CD14-positive monocyte (primary cell): ENCODE results near the gene ZNF487. TPM values are rescaled to one million over a fixed set of nuclear protein-coding genes. Genes with fewer than 3 reads are reported as not detected.

ENCODE experiments used
- DNase-seq, 3 donors: peaks; one replicate each; pipeline ENCODE4 v3.0.0-alpha.2; 2011 to 2022
- H2AFZ ChIP-seq: 2 replicates; pipeline ENCODE4 v1.6.0; 2012; ENCODE audit warnings: mild to moderate bottlenecking, low read depth, low read length, inconsistent platforms; ENCODE audit not compliant: insufficient read depth, poor library complexity, severe bottlenecking
- H3K27ac ChIP-seq, 2 donors: 1 replicate in 1 of 2; 2 replicates in 1 of 2; pipeline ENCODE4 v1.5.1; 2012 to 2013; ENCODE audit warnings: low read length in 2 of 2, control low read depth in 1 of 2, inconsistent platforms in 1 of 2, low read depth in 1 of 2, mild to moderate bottlenecking in 1 of 2
- H3K27me3 ChIP-seq, 2 donors: one replicate each; pipeline versions ENCODE4 v1.6.0 to v1.6.1; 2011 to 2013; ENCODE audit warnings: low read length in 2 of 2; ENCODE audit not compliant: control insufficient read depth in 2 of 2, insufficient read depth in 2 of 2
- H3K36me3 ChIP-seq, 2 donors: replicated peaks in 1 of 2; 1 replicate in 1 of 2; 2 replicates in 1 of 2; pipeline versions ENCODE4 v1.5.1 to v1.6.1; 2012 to 2013; ENCODE audit warnings: low read length in 2 of 2, control low read depth in 1 of 2, inconsistent platforms in 1 of 2, mild to moderate bottlenecking in 1 of 2; ENCODE audit not compliant: insufficient read depth in 2 of 2, control insufficient read depth in 1 of 2
- H3K4me1 ChIP-seq, 2 donors: 1 replicate in 1 of 2; 2 replicates in 1 of 2; pipeline versions ENCODE4 v1.5.1 to v1.6.1; 2012 to 2013; ENCODE audit warnings: low read length in 2 of 2, control low read depth in 1 of 2, inconsistent platforms in 1 of 2, mild to moderate bottlenecking in 1 of 2, moderate library complexity in 1 of 2; ENCODE audit not compliant: insufficient read depth in 2 of 2, control insufficient read depth in 1 of 2
- H3K4me2 ChIP-seq: replicated peaks from 2 replicates; pipeline ENCODE3; 2012; ENCODE audit warnings: low read length, moderate library complexity, mild to moderate bottlenecking; ENCODE audit not compliant: poor library complexity, severe bottlenecking; ENCODE audit errors: extremely low read depth
- H3K4me3 ChIP-seq, 3 experiments: fragments of 200-600 bp in 1 of 3; sonication (generic) in 1 of 3; replicated peaks in 1 of 3; 1 replicate in 2 of 3; 2 replicates in 1 of 3; pipeline ENCODE4 v1.5.1; 2011 to 2013; ENCODE audit warnings: low read length in 3 of 3, mild to moderate bottlenecking in 3 of 3, control low read depth in 2 of 3, low read depth in 2 of 3, inconsistent platforms in 1 of 3, moderate library complexity in 1 of 3
- H3K79me2 ChIP-seq: 2 replicates; pipeline ENCODE4 v1.6.0; 2012; ENCODE audit warnings: mild to moderate bottlenecking, control low read depth, inconsistent platforms, low read length, moderate library complexity; ENCODE audit not compliant: insufficient read depth
- H3K9ac ChIP-seq: 2 replicates; pipeline ENCODE4 v1.6.0; 2017; ENCODE audit warnings: low read length, mild to moderate bottlenecking; ENCODE audit not compliant: insufficient read depth, poor library complexity, severe bottlenecking
- H3K9me3 ChIP-seq, 2 donors: replicated peaks in 1 of 2; 1 replicate in 1 of 2; 2 replicates in 1 of 2; pipeline versions ENCODE4 v1.5.1 to v1.6.1; 2012 to 2013; ENCODE audit warnings: low read length in 2 of 2, control low read depth in 1 of 2; ENCODE audit not compliant: control insufficient read depth in 1 of 2, insufficient read depth in 1 of 2
- H4K20me1 ChIP-seq: 2 replicates; pipeline ENCODE4 v1.6.0; 2012; ENCODE audit warnings: mild to moderate bottlenecking, low read length, control low read depth, moderate library complexity; ENCODE audit not compliant: insufficient read depth
- H3K27ac Mint-ChIP-seq, 7 donors: one replicate each; pipeline ENCODE4 v1.8.0; 2020; ENCODE audit warnings: mild to moderate bottlenecking in 7 of 7, mixed read lengths in 7 of 7, moderate library complexity in 6 of 7, inconsistent platforms in 2 of 7
- H3K27me3 Mint-ChIP-seq, 3 donors: one replicate each; pipeline ENCODE4 v1.8.0; 2021 to 2022; ENCODE audit warnings: low read depth in 3 of 3, mild to moderate bottlenecking in 3 of 3, mixed read lengths in 3 of 3, moderate library complexity in 3 of 3, inconsistent platforms in 1 of 3
- H3K36me3 Mint-ChIP-seq, 2 donors: one replicate each; pipeline ENCODE4 v1.8.0; 2020; ENCODE audit warnings: mixed read lengths in 2 of 2, inconsistent platforms in 1 of 2, mild to moderate bottlenecking in 1 of 2
- H3K4me1 Mint-ChIP-seq: one replicate; pipeline ENCODE4 v1.8.0; 2020; ENCODE audit warnings: mild to moderate bottlenecking, mixed read lengths
- H3K4me3 Mint-ChIP-seq, 2 donors: one replicate each; pipeline ENCODE4 v1.8.0; 2020; ENCODE audit warnings: mild to moderate bottlenecking in 2 of 2, mixed read lengths in 2 of 2, moderate library complexity in 1 of 2
- H3K9me3 Mint-ChIP-seq, 7 donors: one replicate each; pipeline ENCODE4 v1.8.0; 2020 to 2022; ENCODE audit warnings: mixed read lengths in 7 of 7, mild to moderate bottlenecking in 6 of 7, moderate library complexity in 6 of 7, inconsistent platforms in 2 of 7
- CTCF ChIP-seq: fragments of 200-600 bp; IDR thresholded peaks from one replicate; pipeline ENCODE4 v1.8.0; 2022; ENCODE audit warnings: antibody characterized with exemption, mild to moderate bottlenecking
- WGBS: methylation state at CpG from one replicate; pipeline ENCODE4 v1.1.5; 2013; ENCODE audit warnings: missing lambda C conversion rate; ENCODE audit not compliant: insufficient coverage; 5-methylcytosine and 5-hydroxymethylcytosine counted together
- intact Hi-C, 2 donors: fragments of 100-400 bp; cut with micrococcal nuclease; formaldehyde crosslinking; loops; one replicate each; pipeline versions ENCODE4 v1.15.0 to v1.15.1; 2023
- polyA plus RNA-seq, 3 donors: library from polyadenylated mRNA; depleted of rRNA in 1 of 3; unstranded in 2 of 3; stranded (reverse) in 1 of 3; fragments of 300-500 nt in 2 of 3; fragments of >200 nt in 1 of 3; fragmentation: Illumina TruSeq in 2 of 3; gene quantifications; 1 replicate in 2 of 3; 2 replicates in 1 of 3; pipeline ENCODE4 v1.2.3, GENCODE V29; 2012 to 2021

Gene ZNF487
- polyA plus RNA-seq, 3 donors = 8.6 to 19.7 (median 15.6) TPM

DNA sequence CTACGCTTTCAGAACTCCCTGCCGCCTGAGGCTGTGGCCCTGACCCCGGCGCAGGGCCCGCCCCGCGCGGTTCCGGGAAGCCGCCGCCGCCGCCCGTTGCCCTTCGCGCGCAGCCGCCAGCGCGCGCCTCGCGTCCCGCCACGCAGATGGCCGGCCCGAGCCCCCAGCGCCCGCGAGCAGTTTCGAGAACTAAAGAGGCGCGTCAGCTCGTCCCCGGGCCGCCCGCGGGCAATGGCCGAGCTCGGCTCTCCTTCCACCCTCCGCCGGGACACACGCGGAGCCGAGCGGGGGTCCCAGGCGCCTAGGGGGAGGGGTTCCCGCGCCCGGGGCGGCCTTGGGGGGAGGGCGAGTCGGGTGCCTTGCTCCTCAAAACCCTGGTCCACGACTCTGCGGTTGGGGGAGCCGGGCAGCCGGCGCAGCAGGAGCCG lies 29.7 kb upstream of the ZNF487 start:
- peak overlapping the region; percentile 94 to 99 for H3K27ac ChIP-seq
- H3K27me3 Mint-ChIP-seq = peaks cover 0 to 3% (median 1%) of the 10 kb centered on the region in 3 donors
- no peaks in the 10 kb centered on the region for H3K9me3 ChIP-seq
- peaks cover 77% of the 10 kb centered on the region for H3K79me2 ChIP-seq
- peaks cover 8 to 15% of the 10 kb centered on the region in 2 donors for H3K36me3 Mint-ChIP-seq
- peaks cover 56% of the 10 kb centered on the region for H4K20me1 ChIP-seq
- H3K4me2 ChIP-seq = peak overlapping the region; percentile 96
- DNase-seq = peak; percentile 38 to 51 (median 47)
- intact Hi-C loops = no loop called here
- under 1% methylated on average over 43 of the region's 59 CpGs for WGBS
- peak overlapping the region; percentile 50 for H2AFZ ChIP-seq
- H3K36me3 ChIP-seq = peaks cover 0 to 12% of the 10 kb centered on the region in 2 donors
- H3K4me1 ChIP-seq = peaks cover 38 to 62% of the 10 kb centered on the region in 2 donors
- H3K4me3 Mint-ChIP-seq = peak overlapping the region; percentile 96
- peak overlapping the region; percentile 97 for H3K9ac ChIP-seq
- peak overlapping the region; percentile 99 to 100 (median 100) for H3K27ac Mint-ChIP-seq
- no peaks in the 10 kb centered on the region for H3K27me3 ChIP-seq
- peaks cover 52% of the 10 kb centered on the region for H3K4me1 Mint-ChIP-seq
- peaks cover 0 to 2% (median 0%) of the 10 kb centered on the region in 7 donors for H3K9me3 Mint-ChIP-seq
- TF ChIP-seq CTCF = no peak
- peak overlapping the region; percentile 59 to 86 (median 65) for H3K4me3 ChIP-seq

GRCh38 chr10:43407576-43408330 lies 29.2 kb upstream of the ZNF487 start:
- Mint-ChIP-seq H3K27me3 (peaks cover 0 to 3% (median 1%) of the 10 kb centered on the region in 3 donors), H3K9me3 (peaks cover 0 to 2% (median 0%) of the 10 kb centered on the region in 7 donors), H3K4me1 (peaks cover 47% of the 10 kb centered on the region), H3K4me3 (peak overlapping the region; percentile 96), H3K27ac (peak overlapping the region; percentile 99 to 100 (median 100)), H3K36me3 (peaks cover 8 to 15% of the 10 kb centered on the region in 2 donors)
- H2AFZ ChIP-seq = peak overlapping the region; percentile 50
- H3K4me1 ChIP-seq = peaks cover 38 to 57% of the 10 kb centered on the region in 2 donors
- peaks cover 71% of the 10 kb centered on the region for H3K79me2 ChIP-seq
- intact Hi-C loops = loop anchor here in 1 of 2 donors (2.0 kb wide), 1 partner anchor 13 kb away; no protein-coding TSS in a partner anchor
- DNase-seq = peak; percentile 90 to 91 (median 90)
- under 1% methylated on average over 28 of the region's 56 CpGs for WGBS
- H3K9me3 ChIP-seq = no peaks in the 10 kb centered on the region
- H4K20me1 ChIP-seq = peaks cover 50% of the 10 kb centered on the region
- peak overlapping the region; percentile 59 to 86 (median 65) for H3K4me3 ChIP-seq
- peak; percentile 64 for TF ChIP-seq CTCF
- peak overlapping the region; percentile 97 for H3K9ac ChIP-seq
- no peaks in the 10 kb centered on the region for H3K27me3 ChIP-seq
- peak overlapping the region; percentile 96 for H3K4me2 ChIP-seq
- H3K27ac ChIP-seq = peak overlapping the region; percentile 94 to 99
- peaks cover 0 to 12% of the 10 kb centered on the region in 2 donors for H3K36me3 ChIP-seq
